Activated CD4-positive, alpha-beta T cell treated with anti-CD3 and anti-CD28 coated beads, Interleukin-2, amount 50 U/mL, for 24 hours (primary cell): ENCODE data around the gene PRKCB.
A peak's percentile ranks its signal among the peaks of the same experiment; 100 is the strongest.
"Not testable (repeated sequence)": the region's sequence is repeated elsewhere in the genome, so short reads cannot be mapped to it uniquely, and the experiment has no call there.

ENCODE experiments used
- DNase-seq, 2 donors: peaks; one replicate each; pipeline ENCODE4 v3.0.0-alpha.2; 2020; ENCODE audit warnings: low read depth in 1 of 2, low spot score in 1 of 2

The PRKCB gene

GRCh38 chr16:23998771-23999170, 163.0 kb downstream of the PRKCB start:
- DNase-seq = no peak

GRCh38 chr16:23999663-24000062, 163.9 kb downstream of the PRKCB start:
- DNase-seq = peak; percentile 20 to 46

GRCh38 chr16:24001710-24002109, 165.9 kb downstream of the PRKCB start:
- DNase-seq = no peak

GRCh38 chr16:24002619-24003018, 166.8 kb downstream of the PRKCB start:
- no peak for DNase-seq

GRCh38 chr16:24005577-24005976, 169.8 kb downstream of the PRKCB start:
- DNase-seq = no peak

- no peak for DNase-seq
Measured at GRCh38 chr16:24007391-24007790, 171.6 kb downstream of the PRKCB start.

- no peak for DNase-seq
Measured at GRCh38 chr16:24007934-24008333, 172.2 kb downstream of the PRKCB start.

GRCh38 chr16:24009098-24009497, 173.3 kb downstream of the PRKCB start:
- no peak for DNase-seq

GRCh38 chr16:24009955-24010354, 174.2 kb downstream of the PRKCB start:
- DNase-seq = no peak

GRCh38 chr16:24010440-24011089, 174.8 kb downstream of the PRKCB start:
- DNase-seq = peak; percentile 63 to 76

GRCh38 chr16:24011237-24011636, 175.5 kb downstream of the PRKCB start:
- DNase-seq = no peak

GRCh38 chr16:24013054-24013636, 177.4 kb downstream of the PRKCB start:
- DNase-seq = no peak

GRCh38 chr16:24013864-24014645, 178.3 kb downstream of the PRKCB start:
- DNase-seq = peak in 1 of 2 donors; percentile 44

GRCh38 chr16:24014955-24015354, 179.2 kb downstream of the PRKCB start:
- not testable (repeated sequence) for DNase-seq

GRCh38 chr16:24015923-24016322, 180.1 kb downstream of the PRKCB start:
- DNase-seq = no peak

GRCh38 chr16:24018485-24018884, 182.7 kb downstream of the PRKCB start:
- no peak for DNase-seq

GRCh38 chr16:24022797-24023196, 187.0 kb downstream of the PRKCB start:
- no peak for DNase-seq

GRCh38 chr16:24023621-24024020, 187.8 kb downstream of the PRKCB start:
- DNase-seq = no peak

- DNase-seq = no peak
Measured at GRCh38 chr16:24024971-24025370, 189.2 kb downstream of the PRKCB start.

GRCh38 chr16:24027466-24027865, 191.7 kb downstream of the PRKCB start:
- DNase-seq = no peak

GRCh38 chr16:24029841-24030240, 194.1 kb downstream of the PRKCB start:
- DNase-seq = not testable (repeated sequence)

- no peak for DNase-seq
Measured at GRCh38 chr16:24035127-24035842, 199.5 kb downstream of the PRKCB start.
